Activated B cell treated with CpG ODN at 0.5 μM for 24 hours (primary cell): ENCODE data around the gene TDRD9. TPM values are rescaled to one million over a fixed set of nuclear protein-coding genes. Genes with fewer than 3 reads are reported as not detected.
"Not testable (repeated sequence)": the region's sequence is repeated elsewhere in the genome, so short reads cannot be mapped to it uniquely, and the experiment has no call there.

Experiments used
- ATAC-seq: fragments of 200-7000 bp; cut with Tn5 transposase; one replicate; pipeline ENCODE4 v1.10.0; 2021; ENCODE audit warnings: low read depth, mild to moderate bottlenecking, moderate library complexity
- CTCF ChIA-PET: fragments of 350-600 bp; sonication (Branson Sonifier 250); formaldehyde crosslinking; loops from one replicate; lab custom pipeline; 2021; ENCODE audit warnings: antibody characterized with exemption; lab: Charles Lee
- POLR2A ChIA-PET: fragments of 350-600 bp; sonication (Branson Sonifier 250); formaldehyde crosslinking; loops from one replicate; lab custom pipeline; 2021; ENCODE audit warnings: antibody characterized with exemption; lab: Charles Lee
- DNase-seq: peaks from one replicate; pipeline ENCODE4 v3.0.0; 2022
- H3K27ac Mint-ChIP-seq: one replicate; pipeline ENCODE4 v1.8.0; 2020; ENCODE audit warnings: mixed read lengths
- H3K27me3 Mint-ChIP-seq: one replicate; pipeline ENCODE4 v1.8.0; 2021; ENCODE audit warnings: mixed read lengths
- H3K36me3 Mint-ChIP-seq: one replicate; pipeline ENCODE4 v1.8.0; 2021; ENCODE audit warnings: low read depth, mixed read lengths
- H3K4me1 Mint-ChIP-seq: one replicate; pipeline ENCODE4 v1.8.0; 2021; ENCODE audit warnings: mixed read lengths
- H3K4me3 Mint-ChIP-seq: one replicate; pipeline ENCODE4 v1.8.0; 2020; ENCODE audit warnings: mild to moderate bottlenecking, mixed read lengths
- H3K9me3 Mint-ChIP-seq: one replicate; pipeline ENCODE4 v1.8.0; 2020; ENCODE audit warnings: mixed read lengths
- CTCF ChIP-seq: fragments of 200-600 bp; IDR thresholded peaks from one replicate; pipeline ENCODE4 v1.8.0; 2022; ENCODE audit warnings: antibody characterized with exemption, mild to moderate bottlenecking
- intact Hi-C: fragments of 100-400 bp; cut with micrococcal nuclease; formaldehyde crosslinking; loops from one replicate; pipeline ENCODE4 v1.15.1; 2024
- total RNA-seq: library from RNA; stranded (reverse); gene quantifications from 2 replicates; pipeline ENCODE4 v1.2.3, GENCODE V29; 2022

The TDRD9 gene
- total RNA-seq, 1 donor from 2014 or later, result 3.1 TPM

GRCh38 chr14:103884854-103885253 is 43.4 kb upstream of the TDRD9 start:
- intact Hi-C loops, result no loop called here
- ATAC-seq, result no peak
- POLR2A ChIA-PET, result no interaction called here
- Mint-ChIP-seq H3K27me3 (peaks cover 11% of the 10 kb centered on the region), H3K9me3 (no peaks in the 10 kb centered on the region), H3K4me3 (no peak overlapping the region), H3K36me3 (no peaks in the 10 kb centered on the region), H3K4me1 (peaks cover 7% of the 10 kb centered on the region), H3K27ac (no peak overlapping the region)
- CTCF ChIA-PET, result no interaction called here
- no peak for DNase-seq
- no peak for TF ChIP-seq CTCF

- CTCF ChIA-PET, result no interaction called here
These were observed 42.7 kb upstream of the TDRD9 start for GRCh38 chr14:103885509-103885932.

GRCh38 chr14:103886304-103887169 is 41.7 kb upstream of the TDRD9 start:
- no peaks in the 10 kb centered on the region for H3K36me3 Mint-ChIP-seq
- H3K4me3 Mint-ChIP-seq, result no peak overlapping the region
- TF ChIP-seq CTCF, result no peak
- intact Hi-C loops, result no loop called here
- H3K9me3 Mint-ChIP-seq, result no peaks in the 10 kb centered on the region
- peaks cover 7% of the 10 kb centered on the region for H3K27me3 Mint-ChIP-seq
- ATAC-seq (no peak), DNase-seq (no peak)
- ChIA-PET POLR2A (no interaction called here), CTCF (no interaction called here)
- no peaks in the 10 kb centered on the region for H3K4me1 Mint-ChIP-seq
- H3K27ac Mint-ChIP-seq, result no peak overlapping the region

More at GRCh38 chr14:103885509-103885932, 42.7 kb upstream of the TDRD9 start:
- Mint-ChIP-seq H3K4me1 (peaks cover 1% of the 10 kb centered on the region), H3K27me3 (peaks cover 11% of the 10 kb centered on the region), H3K9me3 (no peaks in the 10 kb centered on the region), H3K36me3 (no peaks in the 10 kb centered on the region), H3K4me3 (no peak overlapping the region), H3K27ac (no peak overlapping the region)
- POLR2A ChIA-PET, result no interaction called here
- intact Hi-C loops, result no loop called here
- ATAC-seq (no peak), DNase-seq (no peak)
- no peak for TF ChIP-seq CTCF

GRCh38 chr14:103887170-103887501 is 41.1 kb upstream of the TDRD9 start:
- H3K4me3 Mint-ChIP-seq, result no peak overlapping the region
- CTCF ChIA-PET, result no interaction called here
- H3K4me1 Mint-ChIP-seq, result no peaks in the 10 kb centered on the region
- no peak for TF ChIP-seq CTCF
- H3K36me3 Mint-ChIP-seq, result no peaks in the 10 kb centered on the region
- intact Hi-C loops, result no loop called here
- POLR2A ChIA-PET, result no interaction called here
- DNase-seq, result no peak
- ATAC-seq, result no peak
- no peaks in the 10 kb centered on the region for H3K9me3 Mint-ChIP-seq
- no peak overlapping the region for H3K27ac Mint-ChIP-seq
- H3K27me3 Mint-ChIP-seq, result peaks cover 4% of the 10 kb centered on the region

- Mint-ChIP-seq H3K9me3 (no peaks in the 10 kb centered on the region), H3K4me1 (no peaks in the 10 kb centered on the region), H3K4me3 (no peak overlapping the region), H3K27me3 (peaks cover 3% of the 10 kb centered on the region), H3K27ac (no peak overlapping the region), H3K36me3 (no peaks in the 10 kb centered on the region)
- intact Hi-C loops, result no loop called here
- CTCF ChIA-PET, result no interaction called here
- ATAC-seq (no peak), DNase-seq (no peak)
- no peak for TF ChIP-seq CTCF
- POLR2A ChIA-PET, result no interaction called here
These were observed 40.6 kb upstream of the TDRD9 start for GRCh38 chr14:103887557-103888115.

- H3K4me3 Mint-ChIP-seq, POLR2A ChIA-PET, H3K27me3 Mint-ChIP-seq, DNase-seq, ATAC-seq, intact Hi-C loops, CTCF ChIA-PET, H3K27ac Mint-ChIP-seq, H3K36me3 Mint-ChIP-seq, H3K9me3 Mint-ChIP-seq, H3K4me1 Mint-ChIP-seq: not testable (repeated sequence)
These were observed 39.3 kb upstream of the TDRD9 start for GRCh38 chr14:103889002-103889312.
